Hepatic stellate cell (primary cell): ENCODE results near the gene COL8A2.

Source experiments
- DNase-seq: peaks from one replicate; pipeline ENCODE4 v3.0.0; 2011; ENCODE audit warnings: low spot score

The COL8A2 gene

DNA sequence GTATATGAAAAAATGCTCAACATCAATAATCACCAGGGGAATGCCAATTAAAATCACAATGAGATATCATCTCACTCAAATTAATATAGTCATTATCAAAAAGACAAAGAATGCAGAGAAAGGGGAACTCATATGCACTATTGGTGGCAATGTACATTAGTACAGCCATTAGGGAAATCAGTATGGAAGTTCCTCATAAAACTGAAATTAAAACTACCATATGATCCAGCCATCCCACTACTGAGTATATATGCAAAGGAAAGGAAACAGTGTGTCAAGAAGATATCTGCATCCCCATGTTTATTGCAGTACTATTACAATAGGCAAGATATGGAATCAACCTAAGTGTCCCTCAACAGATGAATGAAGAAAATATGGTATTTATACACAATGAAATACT, 73.2 kb downstream of the COL8A2 start:
- no peak for DNase-seq
